ENCODE results near the gene GHRL. TPM values are rescaled to one million over a fixed set of nuclear protein-coding genes. Genes with fewer than 3 reads are reported as not detected.
"Not testable (repeated sequence)": the region's sequence is repeated elsewhere in the genome, so short reads cannot be mapped to it uniquely, and the experiment has no call there.

Gene GHRL
- polyA plus RNA-seq, 1 donor from 2014 or later, result 1.5 TPM

DNA sequence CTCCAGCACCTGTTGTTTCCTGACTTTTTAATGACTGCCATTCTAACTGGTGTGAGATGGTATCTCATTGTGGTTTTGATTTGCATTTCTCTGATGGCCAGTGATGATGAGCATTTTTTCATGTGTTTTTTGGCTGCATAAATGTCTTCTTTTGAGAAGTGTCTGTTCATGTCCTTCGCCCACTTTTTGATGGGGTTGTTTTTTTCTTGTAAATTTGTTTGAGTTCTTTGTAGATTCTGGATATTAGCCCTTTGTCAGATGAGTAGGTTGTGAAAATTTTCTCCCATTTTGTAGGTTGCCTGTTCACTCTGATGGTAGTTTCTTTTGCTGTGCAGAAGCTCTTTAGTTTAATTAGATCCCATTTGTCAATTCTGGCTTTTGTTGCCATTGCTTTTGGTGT, 5.3 kb upstream of the GHRL start:
- not testable (repeated sequence) for H3K9me3 Mint-ChIP-seq, H3K27ac Mint-ChIP-seq, H3K27me3 Mint-ChIP-seq, H3K4me3 Mint-ChIP-seq, H3K36me3 Mint-ChIP-seq
- peaks cover 17 to 25% (median 22%) of the 10 kb centered on the region in 3 donors for H3K4me1 Mint-ChIP-seq

DNA sequence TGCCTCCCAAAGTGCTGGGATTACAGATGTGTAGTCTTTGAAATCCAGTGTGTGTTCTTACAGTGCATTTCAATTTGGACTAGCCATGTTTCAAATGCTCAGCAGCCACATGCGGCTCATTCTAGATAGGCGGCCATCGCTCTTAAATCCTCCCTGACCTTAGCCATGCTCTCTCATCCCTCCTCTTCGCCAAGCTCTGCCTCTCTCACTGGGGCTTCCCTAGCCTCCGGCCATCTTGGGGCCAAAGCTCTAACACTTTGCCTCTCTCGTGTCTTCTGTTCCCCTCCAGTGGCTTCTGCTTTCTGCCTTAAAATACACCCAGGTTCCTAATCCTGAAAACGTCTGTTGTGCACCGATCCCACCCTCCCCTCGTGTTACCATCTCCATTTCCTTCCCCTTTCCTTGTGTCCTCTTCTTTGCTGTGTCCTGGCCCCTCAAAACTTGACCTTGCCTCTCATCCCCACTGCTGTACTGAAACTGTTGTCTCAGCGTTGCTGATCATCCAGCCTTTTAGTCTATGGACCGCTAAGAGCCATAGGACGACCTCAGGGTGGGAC, 1.4 kb upstream of the GHRL start:
- Mint-ChIP-seq H3K27me3 (no peaks in the 10 kb centered on the region), H3K27ac (peak overlapping the region in 1 of 3 donors; percentile 91), H3K4me3 (peak overlapping the region in 1 of 4 donors; percentile 34), H3K4me1 (peaks cover 23 to 31% (median 26%) of the 10 kb centered on the region in 3 donors), H3K36me3 (peaks cover 3% of the 10 kb centered on the region), H3K9me3 (no peaks in the 10 kb centered on the region)

DNA sequence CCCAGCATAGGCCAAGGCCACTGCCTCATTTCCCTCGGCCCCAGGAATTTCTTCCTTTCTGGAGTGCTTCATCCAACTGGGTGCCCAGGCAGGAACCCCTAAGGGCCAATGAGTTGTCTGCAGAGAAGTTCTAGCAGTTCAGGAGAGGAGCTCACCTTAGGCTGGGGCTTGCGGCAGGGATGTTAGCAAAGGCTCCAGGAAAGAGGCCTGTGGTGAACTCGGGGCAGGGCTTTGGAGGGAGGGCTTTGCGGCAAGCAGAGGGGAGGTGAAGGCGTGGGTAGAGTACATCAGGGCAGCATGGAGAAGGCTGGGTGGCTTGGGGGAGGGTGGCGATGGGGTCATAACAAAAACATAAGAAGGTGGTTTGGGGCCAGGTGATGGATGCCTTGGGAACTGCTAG, 1.1 kb downstream of the GHRL start:
- Mint-ChIP-seq H3K4me3 (peak overlapping the region in 2 of 4 donors; percentile 42 to 61), H3K27ac (peak overlapping the region; percentile 72 to 94 (median 79)), H3K4me1 (peaks cover 26 to 27% (median 27%) of the 10 kb centered on the region in 3 donors), H3K9me3 (no peaks in the 10 kb centered on the region), H3K36me3 (peaks cover 3% of the 10 kb centered on the region), H3K27me3 (no peaks in the 10 kb centered on the region)

DNA sequence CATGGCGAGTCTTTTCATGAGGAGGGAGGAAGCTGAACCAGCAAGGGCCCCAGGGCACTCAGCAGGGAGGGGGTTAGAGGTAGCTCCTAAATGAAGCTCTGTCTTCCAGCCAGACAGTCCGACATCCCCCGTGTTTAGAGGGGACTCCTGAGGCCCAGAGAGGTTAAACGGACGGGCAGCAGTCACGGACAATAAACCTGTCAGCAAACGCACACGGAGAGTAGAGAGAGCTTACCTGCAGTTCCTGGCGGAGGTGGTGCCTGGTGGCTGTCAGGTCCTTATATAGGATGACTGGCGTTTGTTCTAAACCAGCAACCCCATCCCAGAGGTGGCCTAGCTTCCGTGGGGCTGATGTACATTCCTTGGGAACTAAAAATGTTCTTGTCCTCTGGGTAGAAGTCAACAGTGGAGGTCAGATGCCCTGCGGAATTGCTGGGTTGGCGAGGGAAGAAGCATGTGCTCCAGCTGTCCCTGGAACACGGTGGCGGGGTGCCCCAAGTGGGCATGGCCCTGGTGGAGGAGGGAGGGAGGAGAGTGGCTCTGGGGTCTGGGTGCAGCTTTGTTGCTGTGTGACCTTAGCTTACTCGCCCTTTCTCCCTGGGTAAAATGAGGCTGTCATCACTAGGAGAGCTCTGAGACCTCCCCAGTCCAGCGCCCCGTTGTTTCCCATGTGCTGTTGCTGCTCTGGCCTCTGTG, 2.1 kb downstream of the GHRL start:
- Mint-ChIP-seq H3K27me3 (no peaks in the 10 kb centered on the region), H3K4me1 (peaks cover 26 to 27% (median 27%) of the 10 kb centered on the region in 3 donors), H3K4me3 (no peak overlapping the region), H3K9me3 (no peaks in the 10 kb centered on the region), H3K36me3 (peaks cover 5% of the 10 kb centered on the region), H3K27ac (peak overlapping the region in 2 of 3 donors; percentile 59 to 79)

DNA sequence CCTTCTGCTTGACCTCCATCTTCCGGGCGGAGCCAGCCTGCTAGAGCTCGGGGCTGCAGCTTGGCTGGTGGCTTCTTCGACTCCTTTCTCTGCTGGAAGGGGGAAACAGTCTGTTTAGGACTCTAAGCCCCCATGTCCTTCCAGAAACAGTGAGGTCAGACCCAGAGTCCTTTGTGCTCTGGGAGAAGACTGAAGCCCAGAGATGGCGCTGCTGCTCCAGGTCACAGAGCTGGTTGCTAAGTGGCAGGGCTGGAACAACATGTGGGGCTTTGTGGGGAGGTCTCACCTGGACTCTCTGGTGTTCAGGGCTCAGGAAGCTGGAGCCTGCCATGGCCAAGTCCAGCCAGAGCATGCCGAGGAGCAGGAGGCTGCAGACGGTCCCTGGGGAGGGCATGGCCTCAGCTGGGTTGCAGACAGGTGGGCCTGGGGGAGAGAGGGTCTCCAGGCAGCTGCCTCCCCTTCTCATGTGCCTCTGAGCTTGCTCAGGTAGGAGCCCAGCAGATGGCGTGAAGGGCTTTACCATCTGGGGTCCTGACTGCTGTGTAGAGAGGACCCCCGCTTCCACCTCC, 2.9 kb downstream of the GHRL start:
- Mint-ChIP-seq H3K4me1 (peaks cover 25 to 30% (median 26%) of the 10 kb centered on the region in 3 donors), H3K27ac (peak overlapping the region in 1 of 3 donors; percentile 79), H3K4me3 (no peak overlapping the region), H3K9me3 (no peaks in the 10 kb centered on the region), H3K36me3 (peaks cover 6% of the 10 kb centered on the region), H3K27me3 (no peaks in the 10 kb centered on the region)

DNA sequence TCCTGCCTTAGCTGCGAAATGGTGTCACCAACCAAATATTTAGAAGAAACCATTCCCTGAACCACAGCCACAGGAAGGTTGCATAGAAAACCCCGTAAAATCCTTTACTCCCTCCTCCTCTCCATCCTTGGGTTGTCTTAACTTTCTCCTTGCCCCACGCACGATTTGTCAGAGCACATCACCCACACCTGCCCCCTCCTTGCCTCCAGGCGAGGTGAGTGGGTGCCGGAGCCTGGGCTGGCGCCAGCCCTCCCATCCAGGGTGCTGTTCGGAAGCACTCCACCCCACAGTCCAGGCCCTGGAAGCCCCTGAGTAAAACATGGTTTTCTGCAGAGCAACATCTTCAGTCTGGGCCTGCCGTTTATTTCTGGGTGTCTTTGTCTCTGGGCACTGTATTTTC, 3.7 kb downstream of the GHRL start:
- peaks cover 26 to 31% (median 28%) of the 10 kb centered on the region in 3 donors for H3K4me1 Mint-ChIP-seq
- H3K36me3 Mint-ChIP-seq, result peaks cover 5% of the 10 kb centered on the region
- no peak overlapping the region for H3K27ac Mint-ChIP-seq

DNA sequence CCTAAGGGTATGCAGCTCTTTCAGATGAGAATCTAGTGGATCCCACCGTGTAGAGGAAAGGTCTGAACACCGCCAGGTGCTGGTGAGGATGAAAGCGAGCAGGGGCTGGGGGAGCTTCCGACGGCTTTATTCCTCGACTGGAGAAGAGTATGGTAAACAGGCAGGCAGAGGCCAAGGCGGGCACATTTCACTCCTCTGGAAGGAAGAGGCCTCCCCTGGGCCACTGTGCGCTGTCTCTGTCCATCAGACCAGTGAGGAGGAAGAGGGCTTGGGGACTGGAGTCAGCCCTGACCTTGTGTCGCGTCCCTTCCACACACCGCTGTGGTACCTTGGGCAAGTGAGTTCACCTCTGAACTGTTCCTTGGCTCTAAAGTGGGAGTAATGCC, 4.2 kb downstream of the GHRL start:
- no peaks in the 10 kb centered on the region for H3K9me3 Mint-ChIP-seq
- peaks cover 23 to 31% (median 25%) of the 10 kb centered on the region in 3 donors for H3K4me1 Mint-ChIP-seq
- no peaks in the 10 kb centered on the region for H3K27me3 Mint-ChIP-seq
- H3K4me3 Mint-ChIP-seq, result no peak overlapping the region
- H3K27ac Mint-ChIP-seq, result peak overlapping the region in 1 of 3 donors; percentile 46
- peaks cover 5% of the 10 kb centered on the region for H3K36me3 Mint-ChIP-seq

More for the DNA sequence above, 3.7 kb downstream of the GHRL start:
- Mint-ChIP-seq H3K4me3 (no peak overlapping the region), H3K27me3 (no peaks in the 10 kb centered on the region), H3K9me3 (no peaks in the 10 kb centered on the region)

DNA sequence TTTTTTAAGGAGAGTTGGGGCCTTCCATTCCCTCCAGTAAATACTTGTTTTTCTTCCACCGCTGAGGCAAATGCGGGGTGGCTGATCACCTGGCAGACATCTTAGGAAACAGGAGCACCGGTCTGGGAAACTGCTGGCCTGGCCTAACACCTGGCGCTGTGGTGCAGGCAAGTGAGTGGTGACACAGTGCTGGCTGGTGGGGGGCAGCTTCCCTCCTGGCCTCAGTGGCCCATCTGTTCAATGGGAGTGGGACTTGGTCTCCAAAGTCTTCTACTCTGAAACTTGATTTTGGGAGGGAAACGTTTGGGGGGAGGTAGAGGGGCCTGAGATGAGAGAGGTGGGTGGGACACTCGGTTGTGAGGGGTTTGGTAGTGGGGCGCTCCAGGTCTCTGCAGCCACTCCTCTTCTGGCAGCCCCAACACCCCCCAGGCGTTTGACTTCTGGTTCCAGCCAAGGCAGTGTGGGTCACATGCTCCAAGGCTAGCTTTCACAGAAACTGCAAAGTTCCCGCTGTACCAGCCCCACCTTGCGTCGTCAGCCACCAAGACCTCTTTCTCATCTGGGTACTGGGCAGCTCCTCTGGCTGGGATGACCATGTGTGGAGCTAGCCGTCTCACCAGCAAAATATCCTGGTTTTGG, 4.7 kb downstream of the GHRL start:
- no peaks in the 10 kb centered on the region for H3K9me3 Mint-ChIP-seq
- peaks cover 5% of the 10 kb centered on the region for H3K36me3 Mint-ChIP-seq
- no peak overlapping the region for H3K27ac Mint-ChIP-seq
- no peak overlapping the region for H3K4me3 Mint-ChIP-seq
- H3K27me3 Mint-ChIP-seq, result no peaks in the 10 kb centered on the region
- peaks cover 19 to 28% (median 20%) of the 10 kb centered on the region in 3 donors for H3K4me1 Mint-ChIP-seq

DNA sequence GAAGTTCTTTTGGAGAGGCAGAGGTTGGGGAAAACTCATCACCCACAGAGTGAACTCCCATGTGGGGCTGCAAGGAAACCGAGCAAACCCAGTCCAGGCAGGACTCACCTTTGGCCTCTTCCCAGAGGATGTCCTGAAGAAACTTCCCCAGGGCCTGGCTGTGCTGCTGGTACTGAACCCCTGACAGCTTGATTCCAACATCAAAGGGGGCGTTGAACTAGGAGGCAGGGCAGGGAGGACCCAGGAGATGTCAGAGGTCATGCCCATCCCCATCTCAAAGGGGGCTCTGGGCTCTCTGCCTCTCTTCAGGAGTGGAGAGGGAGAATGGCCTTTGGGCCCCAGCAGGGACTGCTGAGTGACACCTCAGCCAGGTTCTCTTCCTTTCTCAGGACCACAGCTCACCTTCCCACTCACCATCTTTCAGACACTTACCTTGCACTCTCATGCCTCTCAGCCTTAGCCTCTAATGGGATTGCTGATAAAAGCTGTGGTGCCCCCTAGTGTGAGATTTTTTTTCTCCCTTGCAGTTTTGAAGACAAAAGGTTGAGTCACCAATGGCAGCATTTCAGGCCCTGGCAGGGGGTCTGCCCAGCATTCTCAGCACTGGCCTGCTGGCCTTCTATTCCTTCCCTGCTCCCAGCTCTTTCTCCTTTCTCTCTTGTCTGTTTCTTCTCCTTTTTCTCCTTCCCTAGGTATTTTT, 6.0 kb downstream of the GHRL start:
- Mint-ChIP-seq H3K27me3 (no peaks in the 10 kb centered on the region), H3K4me3 (peak overlapping the region in 1 of 4 donors; percentile 63), H3K27ac (peak overlapping the region in 2 of 3 donors; percentile 42 to 49), H3K36me3 (peaks cover 8% of the 10 kb centered on the region), H3K9me3 (no peaks in the 10 kb centered on the region), H3K4me1 (peaks cover 11 to 15% (median 14%) of the 10 kb centered on the region in 3 donors)

DNA sequence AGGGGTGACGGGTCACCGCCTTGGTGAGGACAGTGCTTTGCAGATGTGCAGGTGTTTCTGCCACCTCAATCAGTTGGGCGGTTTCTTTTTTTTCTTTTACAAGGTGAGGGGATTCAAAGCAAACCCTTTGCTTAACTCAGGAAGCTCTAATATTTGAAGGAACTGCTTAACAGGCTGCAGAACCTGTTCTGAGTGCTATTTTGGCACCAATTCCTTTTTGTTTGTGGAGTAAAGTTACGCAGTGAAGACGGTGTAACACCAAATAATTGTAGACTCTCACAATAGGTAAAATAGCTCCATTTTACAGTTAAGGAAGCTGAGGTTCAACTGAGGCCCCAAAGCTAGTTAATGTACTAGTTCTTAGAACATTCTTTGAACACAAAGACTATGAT, 6.6 kb downstream of the GHRL start:
- Mint-ChIP-seq H3K4me1 (peaks cover 8 to 14% (median 13%) of the 10 kb centered on the region in 3 donors), H3K27me3 (no peaks in the 10 kb centered on the region), H3K4me3 (no peak overlapping the region), H3K27ac (peak overlapping the region in 2 of 3 donors; percentile 39 to 90), H3K9me3 (no peaks in the 10 kb centered on the region), H3K36me3 (peaks cover 8% of the 10 kb centered on the region)

DNA sequence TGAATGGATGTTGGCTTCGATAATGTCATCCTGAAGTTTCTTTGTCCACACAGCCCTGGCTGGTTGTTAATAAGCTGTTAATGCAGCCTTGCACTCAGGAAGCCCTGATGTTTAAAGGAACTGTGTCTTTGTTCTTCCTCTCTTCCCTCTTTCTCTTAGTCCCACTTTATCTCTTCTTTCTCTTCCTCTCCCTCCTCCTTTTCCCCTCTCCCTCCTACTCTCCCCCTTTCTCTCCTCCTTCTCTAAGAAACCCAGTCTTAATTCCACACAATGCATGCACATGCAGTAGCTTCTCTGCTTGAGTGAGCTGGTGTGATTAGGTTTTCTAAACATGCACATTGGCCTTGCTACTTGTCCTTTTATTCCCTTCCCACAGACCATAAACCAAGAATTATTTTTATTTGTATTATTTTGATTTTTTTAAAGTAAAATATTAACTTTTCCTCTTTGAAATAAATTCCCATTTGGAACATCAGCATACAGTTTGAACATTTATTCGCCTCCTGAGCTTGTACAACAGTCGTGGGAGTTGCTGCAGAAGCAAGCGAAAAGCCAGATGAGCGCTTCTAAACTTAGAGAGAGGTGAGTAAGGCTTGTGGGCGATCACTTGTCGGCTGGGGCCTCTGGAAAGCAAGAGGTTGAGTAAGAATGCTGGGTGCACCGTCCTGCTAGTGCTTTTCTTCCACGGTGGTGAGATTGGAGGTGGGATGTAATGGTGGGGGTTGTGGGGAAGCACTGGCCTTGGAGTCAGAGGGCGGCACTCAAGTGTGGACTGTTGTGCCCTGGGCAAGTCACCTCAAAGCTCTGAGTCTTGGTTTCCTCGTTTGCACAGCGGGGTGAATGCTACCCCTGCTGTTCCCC, 7.2 kb downstream of the GHRL start:
- Mint-ChIP-seq H3K27me3 (no peaks in the 10 kb centered on the region), H3K36me3 (peaks cover 8% of the 10 kb centered on the region), H3K4me3 (no peak overlapping the region), H3K4me1 (peaks cover 8 to 14% (median 13%) of the 10 kb centered on the region in 3 donors), H3K9me3 (no peaks in the 10 kb centered on the region), H3K27ac (peak overlapping the region in 2 of 3 donors; percentile 39 to 90)

DNA sequence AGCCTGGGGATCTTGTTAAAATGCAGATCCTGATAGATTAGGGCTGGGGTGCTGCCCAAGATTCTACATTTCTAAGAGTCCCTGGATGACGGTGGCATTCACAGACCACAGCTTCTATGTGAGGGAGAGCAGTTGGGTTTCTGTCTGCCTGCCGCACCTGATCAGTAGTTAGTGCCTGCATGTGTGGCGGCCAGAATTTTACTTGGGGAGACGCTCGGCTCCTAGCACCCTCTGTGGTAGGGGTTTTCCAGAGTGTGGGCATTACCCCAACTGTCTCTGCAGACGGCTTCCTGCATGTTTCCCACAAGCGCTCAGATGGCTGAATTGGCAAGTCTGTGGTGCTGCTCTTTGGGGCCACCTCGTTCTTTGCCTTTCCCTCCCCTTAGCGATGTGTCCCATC, 8.3 kb downstream of the GHRL start:
- Mint-ChIP-seq H3K4me3 (no peak overlapping the region), H3K27me3 (no peaks in the 10 kb centered on the region), H3K4me1 (peaks cover 8 to 14% (median 13%) of the 10 kb centered on the region in 3 donors), H3K36me3 (peaks cover 8% of the 10 kb centered on the region), H3K27ac (peak overlapping the region; percentile 39 to 73 (median 64)), H3K9me3 (no peaks in the 10 kb centered on the region)

DNA sequence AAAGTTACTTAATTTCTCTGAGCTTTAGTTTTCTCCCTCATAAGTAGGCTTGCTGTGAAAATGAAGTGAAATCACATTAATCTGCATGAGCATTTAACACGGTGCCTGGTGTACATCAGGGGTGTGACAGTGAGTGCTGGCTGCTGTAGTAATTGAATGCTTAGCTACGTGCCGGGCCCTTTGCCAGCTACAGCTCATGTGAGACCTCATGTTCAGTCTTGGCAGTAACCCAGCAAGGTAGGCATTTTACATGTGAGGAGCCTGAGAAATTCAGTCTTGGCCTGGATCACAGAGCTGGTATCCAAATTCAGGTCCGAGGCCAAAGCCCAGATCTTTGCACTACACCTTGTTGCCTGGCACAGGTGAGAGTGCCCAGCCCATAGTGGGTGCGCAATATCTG, 9.1 kb downstream of the GHRL start:
- no peaks in the 10 kb centered on the region for H3K9me3 Mint-ChIP-seq
- H3K27ac Mint-ChIP-seq, result peak overlapping the region in 1 of 3 donors; percentile 73
- H3K4me1 Mint-ChIP-seq, result peaks cover 8 to 14% (median 13%) of the 10 kb centered on the region in 3 donors
- H3K36me3 Mint-ChIP-seq, result peaks cover 8% of the 10 kb centered on the region
- no peaks in the 10 kb centered on the region for H3K27me3 Mint-ChIP-seq
- H3K4me3 Mint-ChIP-seq, result no peak overlapping the region

DNA sequence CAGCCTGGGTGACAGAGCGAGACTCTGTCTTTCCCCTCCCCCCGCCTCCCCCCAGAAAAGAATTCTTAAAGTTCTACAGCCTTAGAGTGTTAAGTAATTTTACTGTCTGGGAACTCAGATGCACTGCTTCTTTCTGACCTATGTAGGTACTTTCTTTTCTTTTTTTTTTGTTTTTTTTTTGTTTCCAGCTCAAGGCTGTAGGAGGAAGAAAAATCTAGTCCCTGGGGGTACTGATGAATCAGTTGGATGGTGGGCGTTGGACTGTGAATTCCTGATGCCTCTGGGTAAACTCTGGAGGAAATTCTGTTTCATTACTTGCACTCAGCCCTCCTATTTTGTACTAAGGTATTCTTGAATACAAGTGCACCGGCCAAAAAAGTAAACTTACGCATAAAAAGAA, 10.8 kb downstream of the GHRL start:
- Mint-ChIP-seq H3K4me3 (no peak overlapping the region), H3K27me3 (no peaks in the 10 kb centered on the region), H3K36me3 (peaks cover 9% of the 10 kb centered on the region), H3K27ac (no peak overlapping the region), H3K4me1 (peaks cover 11 to 13% (median 11%) of the 10 kb centered on the region in 3 donors), H3K9me3 (no peaks in the 10 kb centered on the region)
